WTC11 (cell line): ENCODE results near the gene IL6R. TPM values are rescaled to one million over a fixed set of nuclear protein-coding genes. Genes with fewer than 3 reads are reported as not detected.

Experiments used
- ATAC-seq: fragments of 200-7000 bp; cut with Tn5 transposase; 2 replicates; pipeline ENCODE4 v1.10.0; 2021; ENCODE audit warnings: mild to moderate bottlenecking, moderate library complexity
- CTCF ChIA-PET: fragments of 300-600 bp; sonication (Branson Sonifier 250); formaldehyde crosslinking; loops from one replicate; lab custom pipeline; 2021; ENCODE audit warnings: antibody characterized with exemption; lab: Charles Lee
- POLR2A ChIA-PET: fragments of 350-600 bp; sonication (Branson Sonifier 250); formaldehyde crosslinking; loops from one replicate; lab custom pipeline; 2021; ENCODE audit warnings: antibody characterized with exemption; lab: Charles Lee
- DNase-seq: peaks from one replicate; pipeline ENCODE4 v3.0.0; 2021; ENCODE audit warnings: low spot score
- H3K27ac Mint-ChIP-seq: 2 replicates; pipeline ENCODE4 v1.8.0; 2021; ENCODE audit warnings: mixed read lengths
- H3K27me3 Mint-ChIP-seq: 2 replicates; pipeline ENCODE4 v1.8.0; 2021; ENCODE audit warnings: low read depth, mild to moderate bottlenecking, moderate library complexity, mixed read lengths
- H3K36me3 Mint-ChIP-seq: 2 replicates; pipeline ENCODE4 v1.8.0; 2021; ENCODE audit warnings: mixed read lengths
- H3K4me1 Mint-ChIP-seq: 2 replicates; pipeline ENCODE4 v1.8.0; 2022; ENCODE audit warnings: mixed read lengths
- H3K4me3 Mint-ChIP-seq: 2 replicates; pipeline ENCODE4 v1.8.0; 2021; ENCODE audit warnings: mild to moderate bottlenecking, moderate library complexity, mixed read lengths
- H3K9me3 Mint-ChIP-seq: 2 replicates; pipeline ENCODE4 v1.8.0; 2021; ENCODE audit warnings: mixed read lengths
- CREB1 ChIP-seq: sonication (generic); formaldehyde crosslinking; IDR thresholded peaks from 2 replicates; pipeline ENCODE4 v1.8.0; 2023; ENCODE audit warnings: mild to moderate bottlenecking, missing genetic modification reagents
- EMX1 ChIP-seq: fragments of 250-450 bp; sonication (Bioruptor Pico); IDR thresholded peaks from 2 replicates; pipeline ENCODE4 v1.8.0; 2021; ENCODE audit warnings: mild to moderate bottlenecking
- ESRRA ChIP-seq: sonication (generic); formaldehyde crosslinking; IDR thresholded peaks from 2 replicates; pipeline ENCODE4 v1.8.1; 2022; ENCODE audit warnings: mild to moderate bottlenecking, missing genetic modification reagents, borderline replicate concordance
- FOXK1 ChIP-seq: sonication (generic); formaldehyde crosslinking; IDR thresholded peaks from 2 replicates; pipeline ENCODE4 v1.8.0; 2022; ENCODE audit warnings: mild to moderate bottlenecking, moderate library complexity, missing genetic modification reagents
- FOXP1 ChIP-seq: sonication (generic); formaldehyde crosslinking; IDR thresholded peaks from 2 replicates; pipeline ENCODE4 v1.8.0; 2022; ENCODE audit warnings: missing genetic modification reagents, mild to moderate bottlenecking, moderate library complexity, borderline replicate concordance
- HMGA2 ChIP-seq: fragments of 250-450 bp; sonication (Bioruptor Pico); IDR thresholded peaks from 2 replicates; pipeline ENCODE4 v1.4.0; 2021; ENCODE audit warnings: mild to moderate bottlenecking, moderate library complexity
- HMGXB4 ChIP-seq: sonication (generic); formaldehyde crosslinking; IDR thresholded peaks from 2 replicates; pipeline ENCODE4 v1.8.1; 2023; ENCODE audit warnings: mild to moderate bottlenecking, moderate library complexity, missing genetic modification reagents
- JAZF1 ChIP-seq: fragments of 250-450 bp; sonication (Bioruptor Pico); IDR thresholded peaks from 2 replicates; pipeline ENCODE4 v1.9.0; 2021; ENCODE audit warnings: moderate library complexity, mild to moderate bottlenecking, inconsistent platforms
- JUN ChIP-seq: sonication (generic); formaldehyde crosslinking; IDR thresholded peaks from 2 replicates; pipeline ENCODE4 v1.8.0; 2023; ENCODE audit warnings: mild to moderate bottlenecking, missing genetic modification reagents
- MXD4 ChIP-seq: fragments of 250-450 bp; sonication (Bioruptor Pico); IDR thresholded peaks from 2 replicates; pipeline ENCODE4 v1.8.0; 2021; ENCODE audit warnings: mild to moderate bottlenecking, moderate library complexity, borderline replicate concordance
- MYBL2 ChIP-seq: sonication (generic); formaldehyde crosslinking; IDR thresholded peaks from 2 replicates; pipeline ENCODE4 v1.8.1; 2023; ENCODE audit warnings: mild to moderate bottlenecking, moderate library complexity, missing genetic modification reagents
- NFATC4 ChIP-seq: fragments of 250-450 bp; sonication (Bioruptor Pico); IDR thresholded peaks from 2 replicates; pipeline ENCODE4 v1.9.0; 2021; ENCODE audit warnings: mild to moderate bottlenecking
- NFYB ChIP-seq: sonication (generic); formaldehyde crosslinking; conservative IDR thresholded peaks from 2 replicates; pipeline ENCODE4 v1.8.0; 2022; ENCODE audit warnings: low read depth, missing genetic modification reagents
- TEAD4 ChIP-seq: sonication (generic); formaldehyde crosslinking; IDR thresholded peaks from 2 replicates; pipeline ENCODE4 v1.8.0; 2022; ENCODE audit warnings: mild to moderate bottlenecking, missing genetic modification reagents
- ZNF121 ChIP-seq: sonication (generic); formaldehyde crosslinking; IDR thresholded peaks from 2 replicates; pipeline ENCODE4 v1.8.0; 2023; ENCODE audit warnings: missing genetic modification reagents
- ZNF512 ChIP-seq: sonication (generic); formaldehyde crosslinking; IDR thresholded peaks from 2 replicates; pipeline ENCODE4 v1.8.1; 2022; ENCODE audit warnings: missing genetic modification reagents, borderline replicate concordance
- ZNF532 ChIP-seq: fragments of 250-450 bp; sonication (Bioruptor Pico); IDR thresholded peaks from 2 replicates; pipeline ENCODE4 v1.9.0; 2021; ENCODE audit warnings: mild to moderate bottlenecking, borderline replicate concordance
- total RNA-seq: library from RNA; stranded (reverse); gene quantifications from 3 replicates; pipeline ENCODE4 v1.2.3, GENCODE V29; 2021
- TF ChIP-seq, protein P1 (sequence below): fragments of 250-450 bp; sonication (Bioruptor Pico); IDR thresholded peaks from 2 replicates; pipeline ENCODE4 v1.9.0; 2021; ENCODE audit warnings: mild to moderate bottlenecking
- TF ChIP-seq, protein P2 (sequence below): sonication (generic); formaldehyde crosslinking; conservative IDR thresholded peaks from 2 replicates; pipeline ENCODE4 v1.8.1; 2023; ENCODE audit warnings: mild to moderate bottlenecking, low read depth, missing genetic modification reagents, moderate library complexity

Gene IL6R
- total RNA-seq, 1 experiment from 2014 or later, result 7.0 TPM

DNA sequence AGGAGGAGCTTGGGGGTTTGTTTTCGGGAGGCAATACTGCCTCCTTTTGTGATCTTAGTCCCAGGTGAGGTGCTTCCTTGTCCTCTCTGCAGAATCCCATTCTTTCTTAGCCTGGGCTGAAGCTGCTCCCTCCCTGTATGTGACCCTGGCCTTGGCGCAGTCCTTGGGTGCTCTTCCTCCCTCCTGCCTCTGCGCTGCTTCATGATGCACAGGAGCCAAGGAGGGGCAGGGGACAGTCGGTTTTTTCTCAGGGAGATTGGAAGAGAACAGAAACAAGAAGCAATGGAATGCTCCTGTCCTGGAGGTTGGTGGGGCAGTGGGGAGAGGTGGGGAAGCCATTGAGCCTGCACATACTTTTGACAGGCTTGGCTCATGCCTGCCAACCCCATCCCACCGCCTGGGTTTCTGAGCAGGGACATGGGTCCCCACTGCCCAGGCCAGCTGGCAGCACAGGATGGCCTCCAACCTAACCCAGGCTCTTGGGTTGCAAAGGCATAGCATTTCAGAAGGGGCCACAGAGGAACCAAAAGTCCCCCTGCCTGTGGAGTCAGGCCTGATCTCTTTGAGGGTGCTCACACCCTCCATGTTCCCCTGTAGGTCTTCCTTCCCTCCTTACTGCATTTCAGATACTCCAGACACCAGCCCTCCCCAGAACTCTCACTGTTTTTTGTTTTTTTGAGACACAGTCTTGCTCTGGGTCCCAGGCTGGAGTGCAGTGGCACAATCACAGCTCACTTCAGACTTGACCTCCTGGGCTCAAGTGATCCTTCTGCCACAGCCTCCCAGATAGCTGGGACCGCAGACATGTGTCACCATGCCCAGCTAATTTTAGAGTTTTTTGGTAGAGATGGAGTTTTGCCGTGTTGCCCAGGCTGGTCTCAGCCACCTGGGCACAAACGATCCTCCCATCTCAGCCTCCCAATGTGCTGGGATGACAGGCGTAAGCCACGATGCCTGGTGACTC lies 16.1 kb downstream of the IL6R start:
- POLR2A ChIA-PET, result no interaction called here
- Mint-ChIP-seq H3K4me3 (no peak overlapping the region), H3K27ac (0 out of 2 replicates have a peak overlapping the region, but pooled peaks have one; percentile 21), H3K36me3 (no peaks in the 10 kb centered on the region), H3K27me3 (no peaks in the 10 kb centered on the region), H3K9me3 (no peaks in the 10 kb centered on the region), H3K4me1 (peaks cover 24% of the 10 kb centered on the region)
- CTCF ChIA-PET, result interaction anchor here (0.6 to 2.2 kb wide), 2 partner anchors 125 to 269 kb away, joined by 3 to 10 read pairs; no protein-coding TSS in a partner anchor
- DNase-seq (no peak), ATAC-seq (no peak; the same call in 1 of the 2 replicates)
- TF ChIP-seq MYBL2 (no peak), ESRRA (CRISPR knock-in tag) (no peak), CREB1 (CRISPR knock-in tag) (no peak), TEAD4 (CRISPR knock-in tag) (no peak), JAZF1 (no peak), FOXK1 (CRISPR knock-in tag) (no peak), HMGA2 (CRISPR knock-in tag) (no peak), FOXP1 (CRISPR knock-in tag) (no peak), JUN (CRISPR knock-in tag) (no peak), ZNF512 (CRISPR knock-in tag) (no peak), NFATC4 (CRISPR knock-in tag) (no peak), HMGXB4 (CRISPR knock-in tag) (no peak), ZNF532 (CRISPR knock-in tag) (no peak), NFYB (CRISPR knock-in tag) (no peak), EMX1 (CRISPR knock-in tag) (no peak), MXD4 (CRISPR knock-in tag) (no peak), ZNF121 (no peak)
- TF ChIP-seq, protein P1, sequence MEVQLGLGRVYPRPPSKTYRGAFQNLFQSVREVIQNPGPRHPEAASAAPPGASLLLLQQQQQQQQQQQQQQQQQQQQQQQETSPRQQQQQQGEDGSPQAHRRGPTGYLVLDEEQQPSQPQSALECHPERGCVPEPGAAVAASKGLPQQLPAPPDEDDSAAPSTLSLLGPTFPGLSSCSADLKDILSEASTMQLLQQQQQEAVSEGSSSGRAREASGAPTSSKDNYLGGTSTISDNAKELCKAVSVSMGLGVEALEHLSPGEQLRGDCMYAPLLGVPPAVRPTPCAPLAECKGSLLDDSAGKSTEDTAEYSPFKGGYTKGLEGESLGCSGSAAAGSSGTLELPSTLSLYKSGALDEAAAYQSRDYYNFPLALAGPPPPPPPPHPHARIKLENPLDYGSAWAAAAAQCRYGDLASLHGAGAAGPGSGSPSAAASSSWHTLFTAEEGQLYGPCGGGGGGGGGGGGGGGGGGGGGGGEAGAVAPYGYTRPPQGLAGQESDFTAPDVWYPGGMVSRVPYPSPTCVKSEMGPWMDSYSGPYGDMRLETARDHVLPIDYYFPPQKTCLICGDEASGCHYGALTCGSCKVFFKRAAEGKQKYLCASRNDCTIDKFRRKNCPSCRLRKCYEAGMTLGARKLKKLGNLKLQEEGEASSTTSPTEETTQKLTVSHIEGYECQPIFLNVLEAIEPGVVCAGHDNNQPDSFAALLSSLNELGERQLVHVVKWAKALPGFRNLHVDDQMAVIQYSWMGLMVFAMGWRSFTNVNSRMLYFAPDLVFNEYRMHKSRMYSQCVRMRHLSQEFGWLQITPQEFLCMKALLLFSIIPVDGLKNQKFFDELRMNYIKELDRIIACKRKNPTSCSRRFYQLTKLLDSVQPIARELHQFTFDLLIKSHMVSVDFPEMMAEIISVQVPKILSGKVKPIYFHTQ (CRISPR knock-in tag), result no peak
- TF ChIP-seq, protein P2, sequence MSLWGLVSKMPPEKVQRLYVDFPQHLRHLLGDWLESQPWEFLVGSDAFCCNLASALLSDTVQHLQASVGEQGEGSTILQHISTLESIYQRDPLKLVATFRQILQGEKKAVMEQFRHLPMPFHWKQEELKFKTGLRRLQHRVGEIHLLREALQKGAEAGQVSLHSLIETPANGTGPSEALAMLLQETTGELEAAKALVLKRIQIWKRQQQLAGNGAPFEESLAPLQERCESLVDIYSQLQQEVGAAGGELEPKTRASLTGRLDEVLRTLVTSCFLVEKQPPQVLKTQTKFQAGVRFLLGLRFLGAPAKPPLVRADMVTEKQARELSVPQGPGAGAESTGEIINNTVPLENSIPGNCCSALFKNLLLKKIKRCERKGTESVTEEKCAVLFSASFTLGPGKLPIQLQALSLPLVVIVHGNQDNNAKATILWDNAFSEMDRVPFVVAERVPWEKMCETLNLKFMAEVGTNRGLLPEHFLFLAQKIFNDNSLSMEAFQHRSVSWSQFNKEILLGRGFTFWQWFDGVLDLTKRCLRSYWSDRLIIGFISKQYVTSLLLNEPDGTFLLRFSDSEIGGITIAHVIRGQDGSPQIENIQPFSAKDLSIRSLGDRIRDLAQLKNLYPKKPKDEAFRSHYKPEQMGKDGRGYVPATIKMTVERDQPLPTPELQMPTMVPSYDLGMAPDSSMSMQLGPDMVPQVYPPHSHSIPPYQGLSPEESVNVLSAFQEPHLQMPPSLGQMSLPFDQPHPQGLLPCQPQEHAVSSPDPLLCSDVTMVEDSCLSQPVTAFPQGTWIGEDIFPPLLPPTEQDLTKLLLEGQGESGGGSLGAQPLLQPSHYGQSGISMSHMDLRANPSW, result no peak
